HCT116 (cell line): Measurements from ENCODE around the gene UTP20. TPM values are rescaled to one million over a fixed set of nuclear protein-coding genes. Genes with fewer than 3 reads are reported as not detected.

Experiments
- ATAC-seq: fragments of 200-7000 bp; cut with Tn5 transposase; 2 replicates; pipeline ENCODE4 v1.9.1; 2020; ENCODE audit warnings: mild to moderate bottlenecking, moderate library complexity
- BruUV-seq: library from RNA; stranded (reverse); fragments of 400-500 nt; replicated peaks from 2 replicates; lab custom pipeline; 2021; lab: Mats Ljungman, UMichigan
- CTCF ChIA-PET: fragments of 300-600 bp; sonication (Branson Sonifier 250); formaldehyde crosslinking; loops from one replicate; lab custom pipeline; 2021; ENCODE audit warnings: antibody characterized with exemption; lab: Charles Lee
- POLR2A ChIA-PET: fragments of 300-600, 350-600 bp; sonication (Branson Sonifier 250); formaldehyde crosslinking; loops from one replicate; lab custom pipeline; 2021; ENCODE audit warnings: antibody characterized with exemption; lab: Charles Lee
- RAD21 ChIA-PET, 2 experiments: fragments of 300-600 bp; sonication (Branson Sonifier 250); formaldehyde crosslinking; loops; one replicate each; lab custom pipeline; 2023; ENCODE audit warnings: low total read pairs in 2 of 2; ENCODE audit not compliant: uncharacterized antibody in 2 of 2, unreplicated experiment in 2 of 2, low non-redundant PET in 1 of 2; lab: Charles Lee
- DNase-seq: peaks from one replicate; pipeline ENCODE4 v3.0.0-alpha.2; 2010; ENCODE audit warnings: low read depth, low spot score
- H2AFZ ChIP-seq: fragments of 200-600 bp; shearing (Covaris generic), sonication (generic); 2 replicates; pipeline ENCODE4 v1.6.1; 2017; ENCODE audit warnings: low read depth, mixed run types, mixed read lengths, antibody characterized with exemption, low read length; ENCODE audit not compliant: poor library complexity, severe bottlenecking
- H3K27ac ChIP-seq: 2 replicates; pipeline ENCODE4 v1.5.1; 2012; ENCODE audit warnings: low read depth, low read length
- H3K27me3 ChIP-seq: fragments of 200-600 bp; sonication (generic); 2 replicates; pipeline ENCODE4 v1.6.1; 2016; ENCODE audit warnings: mixed run types, low read length, mixed read lengths; ENCODE audit not compliant: insufficient read depth
- H3K36me3 ChIP-seq, 2 experiments: fragments of 200-500 bp in 1 of 2; fragments of 200-600 bp in 1 of 2; sonication (Bioruptor generic) in 1 of 2; sonication (generic) in 1 of 2; 2 replicates each; pipeline versions ENCODE4 v1.5.1 to v1.6.1; 2014 to 2016; ENCODE audit warnings: low read length in 2 of 2, inconsistent platforms in 1 of 2, mixed read lengths in 1 of 2, mixed run types in 1 of 2; ENCODE audit not compliant: insufficient read depth in 2 of 2, control insufficient read depth in 1 of 2
- H3K4me1 ChIP-seq, 2 experiments: fragments of 200-600 bp in 1 of 2; sonication (generic) in 1 of 2; 2 replicates each; pipeline versions ENCODE4 v1.5.1 to v1.6.1; 2012 to 2017; ENCODE audit warnings: low read length in 2 of 2, inconsistent platforms in 1 of 2, mild to moderate bottlenecking in 1 of 2, mixed read lengths in 1 of 2, mixed run types in 1 of 2, moderate library complexity in 1 of 2; ENCODE audit not compliant: insufficient read depth in 2 of 2, control insufficient read depth in 1 of 2
- H3K4me2 ChIP-seq: fragments of 200-600 bp; sonication (generic); 2 replicates; pipeline ENCODE4 v1.6.1; 2017; ENCODE audit warnings: mixed run types, low read length, mixed read lengths
- H3K4me3 ChIP-seq, 2 experiments: fragments of 200-600 bp in 1 of 2; sonication (generic) in 1 of 2; replicated peaks in 1 of 2; 2 replicates each; pipeline ENCODE4 v1.5.1; 2011 to 2016; ENCODE audit warnings: low read length in 2 of 2, control low read depth in 1 of 2, low read depth in 1 of 2, mild to moderate bottlenecking in 1 of 2, mixed read lengths in 1 of 2, mixed run types in 1 of 2
- H3K79me2 ChIP-seq: fragments of 200-600 bp; sonication (generic); 2 replicates; pipeline ENCODE4 v1.6.1; 2017; ENCODE audit warnings: mild to moderate bottlenecking, mixed run types, low read length, moderate library complexity, mixed read lengths; ENCODE audit not compliant: insufficient read depth
- H3K9ac ChIP-seq: fragments of 200-600 bp; sonication (generic); 2 replicates; pipeline ENCODE4 v1.6.1; 2016; ENCODE audit warnings: low read length, mixed read lengths
- H3K9me2 ChIP-seq: fragments of 200-600 bp; sonication (generic), shearing (Covaris generic); 2 replicates; pipeline ENCODE4 v1.6.1; 2017; ENCODE audit warnings: mixed run types, mild to moderate bottlenecking, moderate library complexity; ENCODE audit not compliant: insufficient read depth
- H3K9me3 ChIP-seq, 2 experiments: fragments of 200-500 bp in 1 of 2; fragments of 200-600 bp in 1 of 2; sonication (Bioruptor generic) in 1 of 2; sonication (generic) in 1 of 2; 2 replicates each; pipeline ENCODE4 v1.6.1; 2014 to 2017; ENCODE audit warnings: low read length in 2 of 2, mixed read lengths in 2 of 2, inconsistent platforms in 1 of 2, low read depth in 1 of 2, mild to moderate bottlenecking in 1 of 2, mixed run types in 1 of 2, moderate library complexity in 1 of 2; ENCODE audit not compliant: control insufficient read depth in 1 of 2, insufficient read depth in 1 of 2
- H4K20me1 ChIP-seq: fragments of 200-600 bp; sonication (generic), shearing (Covaris generic); 2 replicates; pipeline ENCODE4 v1.6.1; 2017; ENCODE audit warnings: mixed run types, mild to moderate bottlenecking, moderate library complexity; ENCODE audit not compliant: insufficient read depth
- CEBPB ChIP-seq: IDR thresholded peaks from 2 replicates; pipeline ENCODE4 v1.6.1; 2012; ENCODE audit warnings: low read depth
- ELF1 ChIP-seq: IDR thresholded peaks from 2 replicates; pipeline ENCODE4 v1.6.1; 2012; ENCODE audit warnings: low read depth, borderline replicate concordance
- EZH2 ChIP-seq: fragments of 200-600 bp; sonication (generic); IDR thresholded peaks from 2 replicates; pipeline ENCODE4 v1.6.1; 2017; ENCODE audit warnings: antibody characterized with exemption, mixed run types
- EZH2phosphoT487 ChIP-seq: fragments of 200-600 bp; IDR thresholded peaks from 2 replicates; pipeline ENCODE4 v1.6.1; 2018; ENCODE audit warnings: antibody characterized with exemption, borderline replicate concordance
- JUND ChIP-seq: IDR thresholded peaks from 2 replicates; pipeline ENCODE4 v1.6.1; 2012
- RAD21 ChIP-seq: IDR thresholded peaks from 2 replicates; pipeline ENCODE4 v1.6.1; 2012; ENCODE audit warnings: low read depth, mild to moderate bottlenecking
- YY1 ChIP-seq: IDR thresholded peaks from 2 replicates; pipeline ENCODE4 v1.6.1; 2011; ENCODE audit warnings: low read length, low read depth, moderate library complexity, mild to moderate bottlenecking; ENCODE audit not compliant: insufficient replicate concordance; ENCODE audit errors: extremely low read depth
- ZFX ChIP-seq: fragments of 450-650 bp; IDR thresholded peaks from 2 replicates; pipeline ENCODE4 v1.6.1; 2017
- ZNF274 ChIP-seq: fragments of 200-500 bp; sonication (Bioruptor generic); IDR thresholded peaks from 2 replicates; pipeline ENCODE4 v1.6.1; 2014; ENCODE audit warnings: mild to moderate bottlenecking, low read depth, low read length, inconsistent platforms
- intact Hi-C: fragments of 100-400 bp; cut with micrococcal nuclease; formaldehyde crosslinking; loops from 2 replicates; pipeline ENCODE4 v1.10.0; 2022
- total RNA-seq: library from RNA; stranded (reverse); gene quantifications from one replicate; pipeline ENCODE4 v1.2.1, GENCODE V29; 2021; ENCODE audit not compliant: unreplicated experiment
- TF ChIP-seq, protein P1 (sequence below): IDR thresholded peaks from 2 replicates; pipeline ENCODE4 v1.6.1; 2012
- TF ChIP-seq, protein P2 (sequence below): IDR thresholded peaks from 2 replicates; pipeline ENCODE4 v1.6.1; 2012
- TF ChIP-seq, protein P3 (sequence below), 3 experiments: fragments of 200-600 bp in 1 of 3; sonication (generic) in 1 of 3; IDR thresholded peaks in 2 of 3; conservative IDR thresholded peaks in 1 of 3; 2 replicates each; pipeline ENCODE4 v1.5.1; 2012 to 2017; ENCODE audit warnings: low read depth in 2 of 3, low read length in 2 of 3, antibody characterized with exemption in 1 of 3, borderline replicate concordance in 1 of 3, control low read depth in 1 of 3, mild to moderate bottlenecking in 1 of 3, mixed read lengths in 1 of 3, mixed run types in 1 of 3, moderate library complexity in 1 of 3; ENCODE audit not compliant: insufficient read depth in 1 of 3
- TF ChIP-seq, protein P4 (sequence below): IDR thresholded peaks from 2 replicates; pipeline ENCODE4 v1.6.1; 2012; ENCODE audit warnings: low read depth

Gene UTP20
- total RNA-seq, 1 experiment from 2014 or later, result 19.3 TPM

DNA sequence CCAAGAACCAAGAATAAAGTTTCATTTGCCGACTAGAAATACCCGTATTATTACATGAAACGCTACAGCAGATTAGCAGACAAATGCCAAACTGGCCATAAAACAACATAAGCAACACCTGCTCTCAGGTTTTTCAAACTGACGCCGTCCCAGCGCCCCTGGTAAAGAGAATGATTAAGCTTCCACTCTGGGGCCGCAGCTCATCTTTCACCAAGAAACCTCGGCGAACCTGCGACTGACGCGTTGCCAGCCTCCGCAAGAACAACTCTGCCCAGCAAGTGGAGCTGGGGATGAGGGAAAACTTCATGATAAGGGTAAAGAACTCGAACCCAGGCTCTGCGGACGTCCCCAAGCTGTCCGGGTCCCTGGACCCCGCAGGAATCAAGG, 127.1 kb downstream of the UTP20 start:
- intact Hi-C loops, result loop anchor here (5.0 kb wide), 2 partner anchors 580 to 655 kb away; partner anchors contain the start of gene WASHC3
- H3K27me3 ChIP-seq, result no peaks in the 10 kb centered on the region
- peak overlapping the region; percentile 98 for H3K9ac ChIP-seq
- no TSS peak for BruUV-seq
- H3K9me2 ChIP-seq, result no peaks in the 10 kb centered on the region
- peak overlapping the region; percentile 93 for H3K27ac ChIP-seq
- 0 out of 2 replicates have a peak, but pooled peaks cover 6% of the 10 kb centered on the region for H4K20me1 ChIP-seq
- no peak overlapping the region for H2AFZ ChIP-seq
- ChIA-PET POLR2A (no interaction called here), CTCF (no interaction called here), RAD21 (no interaction called here)
- TF ChIP-seq, protein P1, sequence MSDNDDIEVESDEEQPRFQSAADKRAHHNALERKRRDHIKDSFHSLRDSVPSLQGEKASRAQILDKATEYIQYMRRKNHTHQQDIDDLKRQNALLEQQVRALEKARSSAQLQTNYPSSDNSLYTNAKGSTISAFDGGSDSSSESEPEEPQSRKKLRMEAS, result no peak
- TF ChIP-seq JUND (no peak), ZNF274 (no peak), YY1 (no peak), EZH2phosphoT487 (no peak), CEBPB (no peak), RAD21 (no peak), EZH2 (no peak), ELF1 (no peak), ZFX (no peak)
- TF ChIP-seq, protein P2, sequence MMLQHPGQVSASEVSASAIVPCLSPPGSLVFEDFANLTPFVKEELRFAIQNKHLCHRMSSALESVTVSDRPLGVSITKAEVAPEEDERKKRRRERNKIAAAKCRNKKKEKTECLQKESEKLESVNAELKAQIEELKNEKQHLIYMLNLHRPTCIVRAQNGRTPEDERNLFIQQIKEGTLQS, result no peak
- TF ChIP-seq, protein P3, sequence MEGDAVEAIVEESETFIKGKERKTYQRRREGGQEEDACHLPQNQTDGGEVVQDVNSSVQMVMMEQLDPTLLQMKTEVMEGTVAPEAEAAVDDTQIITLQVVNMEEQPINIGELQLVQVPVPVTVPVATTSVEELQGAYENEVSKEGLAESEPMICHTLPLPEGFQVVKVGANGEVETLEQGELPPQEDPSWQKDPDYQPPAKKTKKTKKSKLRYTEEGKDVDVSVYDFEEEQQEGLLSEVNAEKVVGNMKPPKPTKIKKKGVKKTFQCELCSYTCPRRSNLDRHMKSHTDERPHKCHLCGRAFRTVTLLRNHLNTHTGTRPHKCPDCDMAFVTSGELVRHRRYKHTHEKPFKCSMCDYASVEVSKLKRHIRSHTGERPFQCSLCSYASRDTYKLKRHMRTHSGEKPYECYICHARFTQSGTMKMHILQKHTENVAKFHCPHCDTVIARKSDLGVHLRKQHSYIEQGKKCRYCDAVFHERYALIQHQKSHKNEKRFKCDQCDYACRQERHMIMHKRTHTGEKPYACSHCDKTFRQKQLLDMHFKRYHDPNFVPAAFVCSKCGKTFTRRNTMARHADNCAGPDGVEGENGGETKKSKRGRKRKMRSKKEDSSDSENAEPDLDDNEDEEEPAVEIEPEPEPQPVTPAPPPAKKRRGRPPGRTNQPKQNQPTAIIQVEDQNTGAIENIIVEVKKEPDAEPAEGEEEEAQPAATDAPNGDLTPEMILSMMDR (IDR thresholded peaks at IDR 0.05 in 2 of 3, conservative IDR thresholded peaks at IDR 0.05 in 1 of 3; ENCODE audit: borderline replicate concordance in 1 of 3, insufficient read depth in 1 of 3, low read depth in 2 of 3, low read length in 2 of 3), result no peak
- TF ChIP-seq, protein P4, sequence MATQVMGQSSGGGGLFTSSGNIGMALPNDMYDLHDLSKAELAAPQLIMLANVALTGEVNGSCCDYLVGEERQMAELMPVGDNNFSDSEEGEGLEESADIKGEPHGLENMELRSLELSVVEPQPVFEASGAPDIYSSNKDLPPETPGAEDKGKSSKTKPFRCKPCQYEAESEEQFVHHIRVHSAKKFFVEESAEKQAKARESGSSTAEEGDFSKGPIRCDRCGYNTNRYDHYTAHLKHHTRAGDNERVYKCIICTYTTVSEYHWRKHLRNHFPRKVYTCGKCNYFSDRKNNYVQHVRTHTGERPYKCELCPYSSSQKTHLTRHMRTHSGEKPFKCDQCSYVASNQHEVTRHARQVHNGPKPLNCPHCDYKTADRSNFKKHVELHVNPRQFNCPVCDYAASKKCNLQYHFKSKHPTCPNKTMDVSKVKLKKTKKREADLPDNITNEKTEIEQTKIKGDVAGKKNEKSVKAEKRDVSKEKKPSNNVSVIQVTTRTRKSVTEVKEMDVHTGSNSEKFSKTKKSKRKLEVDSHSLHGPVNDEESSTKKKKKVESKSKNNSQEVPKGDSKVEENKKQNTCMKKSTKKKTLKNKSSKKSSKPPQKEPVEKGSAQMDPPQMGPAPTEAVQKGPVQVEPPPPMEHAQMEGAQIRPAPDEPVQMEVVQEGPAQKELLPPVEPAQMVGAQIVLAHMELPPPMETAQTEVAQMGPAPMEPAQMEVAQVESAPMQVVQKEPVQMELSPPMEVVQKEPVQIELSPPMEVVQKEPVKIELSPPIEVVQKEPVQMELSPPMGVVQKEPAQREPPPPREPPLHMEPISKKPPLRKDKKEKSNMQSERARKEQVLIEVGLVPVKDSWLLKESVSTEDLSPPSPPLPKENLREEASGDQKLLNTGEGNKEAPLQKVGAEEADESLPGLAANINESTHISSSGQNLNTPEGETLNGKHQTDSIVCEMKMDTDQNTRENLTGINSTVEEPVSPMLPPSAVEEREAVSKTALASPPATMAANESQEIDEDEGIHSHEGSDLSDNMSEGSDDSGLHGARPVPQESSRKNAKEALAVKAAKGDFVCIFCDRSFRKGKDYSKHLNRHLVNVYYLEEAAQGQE, result no peak
- H3K4me2 ChIP-seq, result peak overlapping the region; percentile 98
- no peaks in the 10 kb centered on the region for H3K36me3 ChIP-seq
- peak overlapping the region; percentile 84 to 98 for H3K4me3 ChIP-seq
- no peaks in the 10 kb centered on the region for H3K9me3 ChIP-seq
- peaks cover 22 to 31% of the 10 kb centered on the region in 2 experiments for H3K4me1 ChIP-seq
- ATAC-seq (no peak; the same call in 1 of the 2 replicates), DNase-seq (no peak)
- H3K79me2 ChIP-seq, result peaks cover 57% of the 10 kb centered on the region
